HEK293T (cell line): ENCODE results near the gene LHX2.

Experiments
- ARNT ChIP-seq: fragments of 450-650 bp; IDR thresholded peaks from 2 replicates; pipeline ENCODE4 v1.6.1; 2017; ENCODE audit warnings: mild to moderate bottlenecking
- BHLHE40 ChIP-seq: fragments of 450-650 bp; IDR thresholded peaks from 2 replicates; pipeline ENCODE4 v1.6.1; 2016; ENCODE audit warnings: mild to moderate bottlenecking, moderate library complexity, borderline replicate concordance
- CTBP1 ChIP-seq: fragments of 450-650 bp; IDR thresholded peaks from 2 replicates; pipeline ENCODE4 v1.6.1; 2016; ENCODE audit warnings: borderline replicate concordance
- FOXM1 ChIP-seq: fragments of 450-650 bp; IDR thresholded peaks from 2 replicates; pipeline ENCODE4 v1.6.1; 2017; ENCODE audit warnings: mild to moderate bottlenecking, borderline replicate concordance
- LEF1 ChIP-seq: fragments of 450-650 bp; IDR thresholded peaks from 2 replicates; pipeline ENCODE4 v1.6.1; 2017; ENCODE audit warnings: mild to moderate bottlenecking, borderline replicate concordance
- NFRKB ChIP-seq: fragments of 450-650 bp; IDR thresholded peaks from 2 replicates; pipeline ENCODE4 v1.6.1; 2016; ENCODE audit warnings: mild to moderate bottlenecking, moderate library complexity
- SP1 ChIP-seq: fragments of 450-650 bp; IDR thresholded peaks from 2 replicates; pipeline ENCODE4 v1.6.1; 2017
- SUZ12 ChIP-seq: fragments of 450-650 bp; IDR thresholded peaks from 2 replicates; pipeline ENCODE4 v1.6.1; 2016; ENCODE audit warnings: mild to moderate bottlenecking
- TARDBP ChIP-seq: fragments of 450-650 bp; IDR thresholded peaks from 2 replicates; pipeline ENCODE4 v1.6.1; 2016
- ZNF384 ChIP-seq: fragments of 450-650 bp; IDR thresholded peaks from 2 replicates; pipeline ENCODE4 v1.6.1; 2016
- TF ChIP-seq, protein P1 (sequence below): fragments of 450-650 bp; IDR thresholded peaks from 2 replicates; pipeline ENCODE4 v1.6.1; 2016

- TF ChIP-seq, protein P1, sequence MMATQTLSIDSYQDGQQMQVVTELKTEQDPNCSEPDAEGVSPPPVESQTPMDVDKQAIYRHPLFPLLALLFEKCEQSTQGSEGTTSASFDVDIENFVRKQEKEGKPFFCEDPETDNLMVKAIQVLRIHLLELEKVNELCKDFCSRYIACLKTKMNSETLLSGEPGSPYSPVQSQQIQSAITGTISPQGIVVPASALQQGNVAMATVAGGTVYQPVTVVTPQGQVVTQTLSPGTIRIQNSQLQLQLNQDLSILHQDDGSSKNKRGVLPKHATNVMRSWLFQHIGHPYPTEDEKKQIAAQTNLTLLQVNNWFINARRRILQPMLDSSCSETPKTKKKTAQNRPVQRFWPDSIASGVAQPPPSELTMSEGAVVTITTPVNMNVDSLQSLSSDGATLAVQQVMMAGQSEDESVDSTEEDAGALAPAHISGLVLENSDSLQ = no peak
- TF ChIP-seq NFRKB = no peak
- no peak for TF ChIP-seq FOXM1
- TF ChIP-seq ARNT = no peak
- no peak for TF ChIP-seq ZNF384
- TF ChIP-seq TARDBP = no peak
- TF ChIP-seq CTBP1 = no peak
- no peak for TF ChIP-seq BHLHE40
- no peak for TF ChIP-seq SP1
- TF ChIP-seq SUZ12 = no peak
- no peak for TF ChIP-seq LEF1
Observed at GRCh38 chr9:124017051-124017928, 5.7 kb downstream of the LHX2 start.
